ENCODE measurements around the gene EVI5L. TPM values are rescaled to one million over a fixed set of nuclear protein-coding genes. Genes with fewer than 3 reads are reported as not detected.
A peak's percentile ranks its signal among the peaks of the same experiment; 100 is the strongest.

The EVI5L gene
- total and polyA plus RNA-seq, 2 of the 4 experiments (the other 2 are of a cell fraction), result 12.7 to 14.6 TPM

DNA sequence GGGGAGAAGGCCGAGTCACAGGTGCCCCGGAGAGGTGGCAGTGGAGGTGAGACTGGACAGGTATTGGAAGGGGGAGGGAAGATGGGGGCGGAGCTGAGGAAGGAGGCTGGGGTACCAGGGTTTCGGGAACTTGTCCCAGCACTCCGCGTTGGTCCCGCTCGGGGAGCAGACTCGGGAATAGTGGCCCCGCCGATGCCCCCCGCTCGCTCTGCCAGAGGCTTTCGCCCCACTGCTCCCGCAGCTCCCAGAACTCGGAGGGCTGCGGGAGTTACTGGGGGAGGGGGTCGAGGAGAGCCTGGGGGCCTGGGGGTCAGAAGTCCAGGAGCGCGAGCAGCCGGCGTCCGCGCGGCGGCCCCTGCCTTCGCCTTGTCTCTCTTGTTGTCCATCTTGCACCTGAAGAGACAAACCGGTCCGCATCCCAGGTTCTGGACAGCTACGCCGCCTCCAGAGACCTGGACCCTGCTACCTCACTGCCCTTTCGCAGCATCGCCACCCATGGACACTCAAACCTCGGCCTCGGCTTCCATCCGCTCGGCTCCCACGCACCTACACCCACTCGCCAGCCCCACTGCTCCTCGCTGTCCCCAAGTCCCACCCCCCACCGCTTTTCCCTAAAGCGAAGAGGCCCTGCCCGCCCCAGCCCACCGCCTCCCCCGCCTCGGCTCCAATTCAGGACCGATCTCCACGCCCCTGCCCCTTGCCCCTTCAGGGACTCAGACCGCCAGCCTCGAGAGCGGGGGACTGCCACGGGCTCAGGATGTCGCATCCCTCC lies 43.5 kb downstream of the EVI5L start:
- no peak overlapping the region for H3K14ac ChIP-seq (replicated peaks; ENCODE audit: low read depth, low read length)
- H3K27ac ChIP-seq (ENCODE audit: insufficient read depth, low read length), result no peak overlapping the region
- no peak overlapping the region for H3K4me3 ChIP-seq (ENCODE audit: insufficient read depth, low read depth, low read length)
- H3K4ac ChIP-seq (ENCODE audit: low read depth, low read length), result no peak overlapping the region
- no peak overlapping the region for H3K23ac ChIP-seq (ENCODE audit: low read depth, low read length)
- dilution Hi-C loops (cut with HindIII; ENCODE audit: low sequenced_read_pairs, unreplicated experiment), result no loop called here
- H4K5ac ChIP-seq (ENCODE audit: low read depth, low read length), result no peak overlapping the region
- H3K9me3 ChIP-seq (ENCODE audit: control insufficient read depth, insufficient read depth, low read length), result no peaks in the 10 kb centered on the region
- H3K18ac ChIP-seq (ENCODE audit: low read depth, low read length), result no peak overlapping the region
- intact Hi-C loops (cut with micrococcal nuclease), result no loop called here
- peak overlapping the region; percentile 4; the same call in 1 of the 2 replicates for H3K4me2 ChIP-seq (ENCODE audit: low read depth, low read length)
- H3K9me1 ChIP-seq (ENCODE audit: insufficient read depth, low read length), result no peaks in the 10 kb centered on the region
- no peak overlapping the region for H3K56ac ChIP-seq (ENCODE audit: extremely low read depth, insufficient read depth, low read length)
- H2BK20ac ChIP-seq (ENCODE audit: low read depth, low read length), result no peak overlapping the region
- H3K36me3 ChIP-seq (ENCODE audit: control insufficient read depth, insufficient read depth, low read length), result no peaks in the 10 kb centered on the region
- H3K79me1 ChIP-seq (ENCODE audit: low read depth in 1 of 2, low read length in 2 of 2), result no peaks in the 10 kb centered on the region
- TF ChIP-seq RFX5 (IDR thresholded peaks at IDR 0.05; ENCODE audit: low read depth, low read length), result no peak
- no peak for TF ChIP-seq CHD1 (IDR thresholded peaks at IDR 0.05; ENCODE audit: low read depth, low read length)
- TF ChIP-seq RAD21 (IDR thresholded peaks at IDR 0.05; ENCODE audit: low read length), result no peak
- TF ChIP-seq, protein P1, sequence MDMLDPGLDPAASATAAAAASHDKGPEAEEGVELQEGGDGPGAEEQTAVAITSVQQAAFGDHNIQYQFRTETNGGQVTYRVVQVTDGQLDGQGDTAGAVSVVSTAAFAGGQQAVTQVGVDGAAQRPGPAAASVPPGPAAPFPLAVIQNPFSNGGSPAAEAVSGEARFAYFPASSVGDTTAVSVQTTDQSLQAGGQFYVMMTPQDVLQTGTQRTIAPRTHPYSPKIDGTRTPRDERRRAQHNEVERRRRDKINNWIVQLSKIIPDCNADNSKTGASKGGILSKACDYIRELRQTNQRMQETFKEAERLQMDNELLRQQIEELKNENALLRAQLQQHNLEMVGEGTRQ (IDR thresholded peaks at IDR 0.05; ENCODE audit: low read depth, low read length), result no peak
- TF ChIP-seq NFE2L2 (IDR thresholded peaks at IDR 0.05; ENCODE audit: low read depth, low read length), result no peak
- no peak for TF ChIP-seq RCOR1 (IDR thresholded peaks at IDR 0.05; ENCODE audit: insufficient replicate concordance, low read length)
- TF ChIP-seq, protein P2, sequence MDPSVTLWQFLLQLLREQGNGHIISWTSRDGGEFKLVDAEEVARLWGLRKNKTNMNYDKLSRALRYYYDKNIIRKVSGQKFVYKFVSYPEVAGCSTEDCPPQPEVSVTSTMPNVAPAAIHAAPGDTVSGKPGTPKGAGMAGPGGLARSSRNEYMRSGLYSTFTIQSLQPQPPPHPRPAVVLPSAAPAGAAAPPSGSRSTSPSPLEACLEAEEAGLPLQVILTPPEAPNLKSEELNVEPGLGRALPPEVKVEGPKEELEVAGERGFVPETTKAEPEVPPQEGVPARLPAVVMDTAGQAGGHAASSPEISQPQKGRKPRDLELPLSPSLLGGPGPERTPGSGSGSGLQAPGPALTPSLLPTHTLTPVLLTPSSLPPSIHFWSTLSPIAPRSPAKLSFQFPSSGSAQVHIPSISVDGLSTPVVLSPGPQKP (IDR thresholded peaks at IDR 0.05; ENCODE audit: borderline replicate concordance, low read depth, low read length), result no peak
- TF ChIP-seq MXI1 (IDR thresholded peaks at IDR 0.05; ENCODE audit: borderline replicate concordance, low read depth, low read length), result no peak
- no peak for TF ChIP-seq BHLHE40 (IDR thresholded peaks at IDR 0.05; ENCODE audit: low read depth, low read length)
- TF ChIP-seq SMC3 (IDR thresholded peaks at IDR 0.05; ENCODE audit: low read depth, low read length), result no peak
- TF ChIP-seq, protein P3, sequence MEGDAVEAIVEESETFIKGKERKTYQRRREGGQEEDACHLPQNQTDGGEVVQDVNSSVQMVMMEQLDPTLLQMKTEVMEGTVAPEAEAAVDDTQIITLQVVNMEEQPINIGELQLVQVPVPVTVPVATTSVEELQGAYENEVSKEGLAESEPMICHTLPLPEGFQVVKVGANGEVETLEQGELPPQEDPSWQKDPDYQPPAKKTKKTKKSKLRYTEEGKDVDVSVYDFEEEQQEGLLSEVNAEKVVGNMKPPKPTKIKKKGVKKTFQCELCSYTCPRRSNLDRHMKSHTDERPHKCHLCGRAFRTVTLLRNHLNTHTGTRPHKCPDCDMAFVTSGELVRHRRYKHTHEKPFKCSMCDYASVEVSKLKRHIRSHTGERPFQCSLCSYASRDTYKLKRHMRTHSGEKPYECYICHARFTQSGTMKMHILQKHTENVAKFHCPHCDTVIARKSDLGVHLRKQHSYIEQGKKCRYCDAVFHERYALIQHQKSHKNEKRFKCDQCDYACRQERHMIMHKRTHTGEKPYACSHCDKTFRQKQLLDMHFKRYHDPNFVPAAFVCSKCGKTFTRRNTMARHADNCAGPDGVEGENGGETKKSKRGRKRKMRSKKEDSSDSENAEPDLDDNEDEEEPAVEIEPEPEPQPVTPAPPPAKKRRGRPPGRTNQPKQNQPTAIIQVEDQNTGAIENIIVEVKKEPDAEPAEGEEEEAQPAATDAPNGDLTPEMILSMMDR (conservative IDR thresholded peaks at IDR 0.05; ENCODE audit: low read depth, low read length), result no peak
- TF ChIP-seq POLR2A (IDR thresholded peaks at IDR 0.05; ENCODE audit: low read depth, low read length), result no peak
- TF ChIP-seq CEBPB (IDR thresholded peaks at IDR 0.05; ENCODE audit: low read depth, low read length), result no peak
- TF ChIP-seq FOS (IDR thresholded peaks at IDR 0.05; ENCODE audit: low read depth, low read length), result no peak
- TF ChIP-seq MAZ (IDR thresholded peaks at IDR 0.05; ENCODE audit: borderline replicate concordance, low read depth, low read length), result no peak
- TF ChIP-seq MAFK (IDR thresholded peaks at IDR 0.05; ENCODE audit: low read depth, low read length), result no peak
- peaks cover 32% of the 10 kb centered on the region for H3K27me3 ChIP-seq (ENCODE audit: control insufficient read depth, insufficient read depth, low read length)
- H4K20me1 ChIP-seq (ENCODE audit: insufficient read depth, low read length), result peaks cover 8% of the 10 kb centered on the region
- H4K8ac ChIP-seq (ENCODE audit: low read depth in 2 of 2, low read length in 2 of 2), result no peak overlapping the region
- in situ Hi-C loops (cut with MboI; ENCODE audit: low sequenced_read_pairs), result no loop called here
- CTCF ChIA-PET, result no interaction called here
- no peak overlapping the region for H2AK5ac ChIP-seq (ENCODE audit: low read depth, low read length)
- no peak overlapping the region for H4K91ac ChIP-seq (ENCODE audit: insufficient read depth, low read depth, low read length)
- H2BK15ac ChIP-seq (ENCODE audit: low read depth, low read length), result no peak overlapping the region
- 17% methylated on average over 21 of the region's 53 CpGs; no CpG with 5 or more reads in 1 of the 2 experiments for WGBS, 2 experiments (ENCODE audit: extremely low coverage in 2 of 2, insufficient read length in 1 of 2)
- H2AK9ac ChIP-seq (replicated peaks; ENCODE audit: low read depth, low read length, poor library complexity), result peak overlapping the region; percentile 39
- H2AFZ ChIP-seq (replicated peaks; ENCODE audit: low read length, poor library complexity), result peak overlapping the region; percentile 63
- ATAC-seq (ENCODE audit: low read depth), result no peak
- BruUV-seq (replicated peaks), result no TSS peak
- peaks cover 14% of the 10 kb centered on the region for H3K4me1 ChIP-seq (ENCODE audit: control insufficient read depth, insufficient read depth, low read length)
- H2BK120ac ChIP-seq (ENCODE audit: low read depth, low read length), result no peak overlapping the region
- no peak for DNase-seq
- POLR2A ChIA-PET (ENCODE audit: unreplicated experiment), result no interaction called here
- H2BK5ac ChIP-seq (ENCODE audit: low read depth, low read length, poor library complexity, severe bottlenecking), result no peak overlapping the region
- no peak overlapping the region for H3K9ac ChIP-seq (ENCODE audit: low read depth, low read length)
